Uterus (tissue), 2 donors: Measurements from ENCODE around the gene TTC12.

Experiments
- POLR2A ChIP-seq, 2 donors: fragments of 450-650 bp; IDR thresholded peaks; one replicate each; pipeline ENCODE4 v1.6.1; 2016; ENCODE audit warnings: antibody characterized with exemption in 2 of 2, mild to moderate bottlenecking in 1 of 2, moderate library complexity in 1 of 2
- TF ChIP-seq, protein P1 (sequence below), 4 experiments: fragments of 200-600 bp in 2 of 4; fragments of 450-650 bp in 2 of 4; sonication (generic) in 2 of 4; IDR thresholded peaks; one replicate each; pipeline ENCODE4 v1.5.1; 2016 to 2019; ENCODE audit warnings: antibody characterized with exemption in 4 of 4, mild to moderate bottlenecking in 2 of 4, moderate library complexity in 1 of 4

- TF ChIP-seq, protein P1, sequence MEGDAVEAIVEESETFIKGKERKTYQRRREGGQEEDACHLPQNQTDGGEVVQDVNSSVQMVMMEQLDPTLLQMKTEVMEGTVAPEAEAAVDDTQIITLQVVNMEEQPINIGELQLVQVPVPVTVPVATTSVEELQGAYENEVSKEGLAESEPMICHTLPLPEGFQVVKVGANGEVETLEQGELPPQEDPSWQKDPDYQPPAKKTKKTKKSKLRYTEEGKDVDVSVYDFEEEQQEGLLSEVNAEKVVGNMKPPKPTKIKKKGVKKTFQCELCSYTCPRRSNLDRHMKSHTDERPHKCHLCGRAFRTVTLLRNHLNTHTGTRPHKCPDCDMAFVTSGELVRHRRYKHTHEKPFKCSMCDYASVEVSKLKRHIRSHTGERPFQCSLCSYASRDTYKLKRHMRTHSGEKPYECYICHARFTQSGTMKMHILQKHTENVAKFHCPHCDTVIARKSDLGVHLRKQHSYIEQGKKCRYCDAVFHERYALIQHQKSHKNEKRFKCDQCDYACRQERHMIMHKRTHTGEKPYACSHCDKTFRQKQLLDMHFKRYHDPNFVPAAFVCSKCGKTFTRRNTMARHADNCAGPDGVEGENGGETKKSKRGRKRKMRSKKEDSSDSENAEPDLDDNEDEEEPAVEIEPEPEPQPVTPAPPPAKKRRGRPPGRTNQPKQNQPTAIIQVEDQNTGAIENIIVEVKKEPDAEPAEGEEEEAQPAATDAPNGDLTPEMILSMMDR (IDR thresholded peaks at IDR 0.05), result no peak
- TF ChIP-seq POLR2A (IDR thresholded peaks at IDR 0.05), result no peak
These were observed 30.5 kb upstream of the TTC12 start for GRCh38 chr11:113283881-113284280.
